ENCODE results near the gene ITSN2. TPM values are rescaled to one million over a fixed set of nuclear protein-coding genes. Genes with fewer than 3 reads are reported as not detected.
A peak's percentile ranks its signal among the peaks of the same experiment; 100 is the strongest.

Gene ITSN2
- total RNA-seq, 3 donors from 2014 or later, result 48.4 to 82.8 (median 54.0) TPM

GRCh38 chr2:24403168-24403831 lies 43.0 kb upstream of the ITSN2 start:
- no peak for TF ChIP-seq CTCF (IDR thresholded peaks at IDR 0.05)
- Histone ChIP-seq H3K4me3 (no peak overlapping the region), H3K9me3 (no peaks in the 10 kb centered on the region), H3K4me1 (ENCODE audit: low read depth) (no peaks in the 10 kb centered on the region), H3K36me3 (ENCODE audit: low read depth) (no peaks in the 10 kb centered on the region)
- intact Hi-C loops (cut with DNase I, micrococcal nuclease), result no loop called here
- no peak for DNase-seq
- no peak for ATAC-seq

- H3K9me3 ChIP-seq, result no peaks in the 10 kb centered on the region
- H3K36me3 ChIP-seq (ENCODE audit: low read depth), result no peaks in the 10 kb centered on the region
- intact Hi-C loops (cut with DNase I, micrococcal nuclease), result no loop called here
- H3K4me3 ChIP-seq, result no peak overlapping the region
- no peak for TF ChIP-seq CTCF (IDR thresholded peaks at IDR 0.05)
- no peaks in the 10 kb centered on the region for H3K4me1 ChIP-seq (ENCODE audit: low read depth)
- DNase-seq, result peak in 2 of 3 donors; percentile 27 to 36
- ATAC-seq, result peak; percentile 68
Measured at GRCh38 chr2:24402242-24403097, 42.1 kb upstream of the ITSN2 start.

GRCh38 chr2:24400207-24400907 lies 40.0 kb upstream of the ITSN2 start:
- Histone ChIP-seq H3K4me1 (ENCODE audit: low read depth) (no peaks in the 10 kb centered on the region), H3K9me3 (no peaks in the 10 kb centered on the region), H3K4me3 (no peak overlapping the region), H3K36me3 (ENCODE audit: low read depth) (no peaks in the 10 kb centered on the region)
- intact Hi-C loops (cut with DNase I, micrococcal nuclease), result no loop called here
- no peak for DNase-seq
- TF ChIP-seq CTCF (IDR thresholded peaks at IDR 0.05), result no peak
- ATAC-seq, result peak; percentile 53

- no peak overlapping the region for H3K4me3 ChIP-seq
- DNase-seq, result no peak
- TF ChIP-seq CTCF (IDR thresholded peaks at IDR 0.05), result no peak
- H3K36me3 ChIP-seq (ENCODE audit: low read depth), result no peaks in the 10 kb centered on the region
- H3K4me1 ChIP-seq (ENCODE audit: low read depth), result no peaks in the 10 kb centered on the region
- ATAC-seq, result peak; percentile 33
- intact Hi-C loops (cut with DNase I, micrococcal nuclease), result no loop called here
- H3K9me3 ChIP-seq, result no peaks in the 10 kb centered on the region
Measured at GRCh38 chr2:24399434-24400206, 39.3 kb upstream of the ITSN2 start.

GRCh38 chr2:24394998-24395397 lies 34.7 kb upstream of the ITSN2 start:
- no peaks in the 10 kb centered on the region for H3K36me3 ChIP-seq (ENCODE audit: low read depth)
- ATAC-seq, result no peak
- no peak overlapping the region for H3K4me3 ChIP-seq
- no peaks in the 10 kb centered on the region for H3K9me3 ChIP-seq
- no peaks in the 10 kb centered on the region for H3K4me1 ChIP-seq (ENCODE audit: low read depth)
- no peak for TF ChIP-seq CTCF (IDR thresholded peaks at IDR 0.05)
- no peak for DNase-seq
- intact Hi-C loops (cut with DNase I, micrococcal nuclease), result no loop called here

All from mucosa of descending colon (tissue), 3 donors.